ENCODE results near the gene NPM1. TPM values are rescaled to one million over a fixed set of nuclear protein-coding genes. Genes with fewer than 3 reads are reported as not detected.

The NPM1 gene
- total RNA-seq (2022): 2,112 and 2,207 TPM in 2 replicates
- Bru-seq, nascent RNA: percentile 99 among the genes with signal in this experiment
- percentile 99 among the genes with signal in this experiment for BruChase-seq, experiment 1, labeled RNA remaining after a 2-hour chase
- percentile 100 among the genes with signal in this experiment for BruChase-seq, experiment 2, labeled RNA remaining after a 6-hour chase
- long read RNA-seq, transcript NPM1-201 (11 exons, 1,758 nt): major isoform, 2,553 of 3,101 reads
- long read RNA-seq, transcript NPM1-202 (10 exons, 1,237 nt): minor isoform, 77 of 3,101 reads
- long read RNA-seq, transcript NPM1-203 (10 exons, 1,598 nt): minor isoform, 338 of 3,101 reads
- long read RNA-seq, partial matches to known transcripts: 32 of 3,101 reads
- long read RNA-seq, other reads (novel, unspliced or antisense): 100 of 3,101 reads

- CTCF ChIA-PET: no interaction called here
- POLR2A ChIA-PET: interaction anchor here (0.6 to 0.7 kb wide), 2 partner anchors 47 to 799 kb away, joined by 3 to 4 read pairs; no protein-coding TSS in a partner anchor
- Histone ChIP-seq H3K36me3 (ENCODE audit: control insufficient read depth, insufficient read depth, low read length) (peaks cover 4% of the 10 kb centered on the region), H3K9me3 (no peaks in the 10 kb centered on the region), H3K27me3 (replicated peaks; ENCODE audit: control insufficient read depth, insufficient read depth, low read length) (no peaks in the 10 kb centered on the region), H3K4me3 (ENCODE audit: low read depth, low read length) (peak within 1 kb of the TSS; percentile 90), H3K4me1 (peaks cover 24% of the 10 kb centered on the region)
- H3K27me3 Mint-ChIP-seq (ENCODE audit: insufficient read depth, unreplicated experiment): no peaks in the 10 kb centered on the region
- peak within 1 kb of the TSS; percentile 90 for H3K4me3 Mint-ChIP-seq (ENCODE audit: unreplicated experiment)
- H3K27ac Mint-ChIP-seq (ENCODE audit: unreplicated experiment): peak within 1 kb of the TSS; percentile 99
- DNase-seq: peak; percentile 98 to 99
- no peak for TF ChIP-seq CTCF (IDR thresholded peaks at IDR 0.05; ENCODE audit: insufficient read depth in 1 of 2, low read depth in 1 of 2, low read length in 1 of 2, severe bottlenecking in 1 of 2, unreplicated experiment in 1 of 2)
- intact Hi-C loops (cut with micrococcal nuclease; ENCODE audit: unreplicated experiment): no loop called here
- no TSS peak for BruUV-seq (replicated peaks)
- no peaks in the 10 kb centered on the region for H3K9me3 Mint-ChIP-seq (ENCODE audit: unreplicated experiment)
- peaks cover 20% of the 10 kb centered on the region for H3K4me1 Mint-ChIP-seq (ENCODE audit: low read depth, unreplicated experiment)
- peaks cover 54% of the 10 kb centered on the region for H3K36me3 Mint-ChIP-seq (ENCODE audit: insufficient read depth, unreplicated experiment)
Measured at GRCh38 chr5:171387345-171387969, at the start of gene NPM1. TSS of gene NPM1 (plus strand) at chr5:171387849. CDS start at chr5:171387949, 100 bp downstream.

- Histone ChIP-seq H3K4me3 (ENCODE audit: low read depth, low read length) (no peak overlapping the region), H3K4me1 (peaks cover 13% of the 10 kb centered on the region), H3K36me3 (ENCODE audit: control insufficient read depth, insufficient read depth, low read length) (no peaks in the 10 kb centered on the region), H3K9me3 (no peaks in the 10 kb centered on the region), H3K27me3 (replicated peaks; ENCODE audit: control insufficient read depth, insufficient read depth, low read length) (no peaks in the 10 kb centered on the region)
- DNase-seq: no peak
- ChIA-PET POLR2A (interaction anchor here (1.0 kb wide), 1 partner anchor 47 kb away, joined by 3 read pairs; no protein-coding TSS in a partner anchor), CTCF (no interaction called here)
- Mint-ChIP-seq H3K27me3 (ENCODE audit: insufficient read depth, unreplicated experiment) (peaks cover 2% of the 10 kb centered on the region), H3K4me1 (ENCODE audit: low read depth, unreplicated experiment) (no peaks in the 10 kb centered on the region), H3K36me3 (ENCODE audit: insufficient read depth, unreplicated experiment) (no peaks in the 10 kb centered on the region), H3K27ac (ENCODE audit: unreplicated experiment) (no peak overlapping the region), H3K9me3 (ENCODE audit: unreplicated experiment) (no peaks in the 10 kb centered on the region), H3K4me3 (ENCODE audit: unreplicated experiment) (no peak overlapping the region)
- no peak for TF ChIP-seq CTCF (IDR thresholded peaks at IDR 0.05; ENCODE audit: insufficient read depth in 1 of 2, low read depth in 1 of 2, low read length in 1 of 2, severe bottlenecking in 1 of 2, unreplicated experiment in 1 of 2)
- intact Hi-C loops (cut with micrococcal nuclease; ENCODE audit: unreplicated experiment): loop anchor here (5.0 kb wide), 1 partner anchor 593 kb away; no protein-coding TSS in a partner anchor
- BruUV-seq (replicated peaks): no TSS peak
Measured at GRCh38 chr5:171340042-171340441, 47.6 kb upstream of the NPM1 start.

- no peak for DNase-seq
- Histone ChIP-seq H3K4me3 (ENCODE audit: low read depth, low read length) (no peak overlapping the region), H3K4me1 (peaks cover 13% of the 10 kb centered on the region), H3K9me3 (no peaks in the 10 kb centered on the region), H3K36me3 (ENCODE audit: control insufficient read depth, insufficient read depth, low read length) (no peaks in the 10 kb centered on the region), H3K27me3 (replicated peaks; ENCODE audit: control insufficient read depth, insufficient read depth, low read length) (no peaks in the 10 kb centered on the region)
- Mint-ChIP-seq H3K27me3 (ENCODE audit: insufficient read depth, unreplicated experiment) (no peaks in the 10 kb centered on the region), H3K36me3 (ENCODE audit: insufficient read depth, unreplicated experiment) (no peaks in the 10 kb centered on the region), H3K9me3 (ENCODE audit: unreplicated experiment) (no peaks in the 10 kb centered on the region), H3K4me1 (ENCODE audit: low read depth, unreplicated experiment) (no peaks in the 10 kb centered on the region), H3K27ac (ENCODE audit: unreplicated experiment) (no peak overlapping the region), H3K4me3 (ENCODE audit: unreplicated experiment) (no peak overlapping the region)
- no TSS peak for BruUV-seq (replicated peaks)
- ChIA-PET POLR2A (interaction anchor here (1.0 kb wide), 1 partner anchor 47 kb away, joined by 3 read pairs; no protein-coding TSS in a partner anchor), CTCF (interaction anchor here (0.6 to 2.6 kb wide), 3 partner anchors 133 to 547 kb away, joined by 3 to 14 read pairs (median 4); no protein-coding TSS in a partner anchor)
- intact Hi-C loops (cut with micrococcal nuclease; ENCODE audit: unreplicated experiment): loop anchor here (5.0 kb wide), 1 partner anchor 593 kb away; no protein-coding TSS in a partner anchor
- TF ChIP-seq CTCF (IDR thresholded peaks at IDR 0.05; ENCODE audit: insufficient read depth in 1 of 2, low read depth in 1 of 2, low read length in 1 of 2, severe bottlenecking in 1 of 2, unreplicated experiment in 1 of 2): no peak
Measured at GRCh38 chr5:171340491-171340890, 47.2 kb upstream of the NPM1 start.

Data from Caco-2 (cell line).